Lower lobe of right lung (tissue), 2 donors: Measurements from ENCODE around the gene MINAR2. TPM values are rescaled to one million over a fixed set of nuclear protein-coding genes. Genes with fewer than 3 reads are reported as not detected.

Experiments
- ATAC-seq, 2 donors: fragments of 200-7000 bp; cut with Tn5 transposase; one replicate each; pipeline ENCODE4 v1.9.1; 2020 to 2022; ENCODE audit warnings: mild to moderate bottlenecking in 2 of 2, moderate library complexity in 2 of 2
- DNase-seq: peaks from one replicate; pipeline ENCODE4 v3.0.0-alpha.2; 2020
- H3K27ac ChIP-seq: fragments of 200-600 bp; one replicate; pipeline ENCODE4 v1.8.0; 2022
- H3K27me3 ChIP-seq: fragments of 200-600 bp; one replicate; pipeline ENCODE4 v1.8.0; 2022; ENCODE audit warnings: low read depth
- H3K36me3 ChIP-seq: fragments of 200-600 bp; one replicate; pipeline ENCODE4 v1.8.0; 2022; ENCODE audit warnings: mild to moderate bottlenecking
- H3K4me1 ChIP-seq: fragments of 200-600 bp; one replicate; pipeline ENCODE4 v1.8.0; 2022
- H3K4me3 ChIP-seq: fragments of 200-600 bp; one replicate; pipeline ENCODE4 v1.8.0; 2022; ENCODE audit warnings: mild to moderate bottlenecking
- H3K9me3 ChIP-seq: fragments of 200-600 bp; one replicate; pipeline ENCODE4 v1.8.0; 2022
- CTCF ChIP-seq: fragments of 200-600 bp; IDR thresholded peaks from one replicate; pipeline ENCODE4 v1.8.0; 2022; ENCODE audit warnings: antibody characterized with exemption, mild to moderate bottlenecking
- intact Hi-C: fragments of 100-400 bp; cut with DNase I; formaldehyde crosslinking; loops from one replicate; pipeline ENCODE4 v1.11.0; 2022
- total RNA-seq: library from RNA; stranded (reverse); fragmentation: NEBNext Ultra II Directional; extraction: Animal tissue kit (Norgen Biotek cat#: 25700); gene quantifications from one replicate; pipeline ENCODE4 v1.2.1, GENCODE V29; 2021
- donor health status: DM: no; HTN: yes; CAD: no; lungs with severe emphysema.

MINAR2 gene
- total RNA-seq, 1 donor from 2014 or later = not detected

DNA sequence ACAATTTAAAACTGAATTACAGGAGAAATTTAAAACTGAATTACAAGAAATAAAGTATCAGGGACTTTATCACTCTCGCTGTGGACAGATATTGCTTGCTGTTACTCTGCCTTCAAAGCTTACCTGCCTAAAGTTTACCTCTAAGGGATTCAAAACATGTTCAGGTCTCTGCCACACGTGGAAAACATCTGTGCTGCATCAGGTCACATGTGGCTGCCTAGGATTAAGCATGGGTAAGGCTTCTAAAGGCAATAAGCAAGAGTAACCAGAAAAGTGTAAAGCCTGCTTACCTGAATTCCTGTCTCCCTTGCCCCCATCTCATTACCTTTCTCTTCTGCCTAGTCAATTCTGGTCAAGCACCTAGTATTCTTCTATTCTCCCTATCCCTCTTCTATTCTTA is 18.9 kb downstream of the MINAR2 start:
- Histone ChIP-seq H3K27me3 (no peaks in the 10 kb centered on the region), H3K9me3 (no peaks in the 10 kb centered on the region), H3K4me3 (no peak overlapping the region), H3K27ac (no peak overlapping the region), H3K36me3 (no peaks in the 10 kb centered on the region), H3K4me1 (no peaks in the 10 kb centered on the region)
- intact Hi-C loops = no loop called here
- ATAC-seq (no peak), DNase-seq (no peak)
- no peak for TF ChIP-seq CTCF

- no peaks in the 10 kb centered on the region for H3K4me1 ChIP-seq
- no peak overlapping the region for H3K4me3 ChIP-seq
- TF ChIP-seq CTCF = peak; percentile 94
- H3K27ac ChIP-seq = no peak overlapping the region
- ATAC-seq (peak; percentile 86 to 93), DNase-seq (no peak)
- H3K27me3 ChIP-seq = no peaks in the 10 kb centered on the region
- H3K9me3 ChIP-seq = no peaks in the 10 kb centered on the region
- intact Hi-C loops = no loop called here
- H3K36me3 ChIP-seq = no peaks in the 10 kb centered on the region
Measured at GRCh38 chr5:129767927-129768380, 20.1 kb downstream of the MINAR2 start.

DNA sequence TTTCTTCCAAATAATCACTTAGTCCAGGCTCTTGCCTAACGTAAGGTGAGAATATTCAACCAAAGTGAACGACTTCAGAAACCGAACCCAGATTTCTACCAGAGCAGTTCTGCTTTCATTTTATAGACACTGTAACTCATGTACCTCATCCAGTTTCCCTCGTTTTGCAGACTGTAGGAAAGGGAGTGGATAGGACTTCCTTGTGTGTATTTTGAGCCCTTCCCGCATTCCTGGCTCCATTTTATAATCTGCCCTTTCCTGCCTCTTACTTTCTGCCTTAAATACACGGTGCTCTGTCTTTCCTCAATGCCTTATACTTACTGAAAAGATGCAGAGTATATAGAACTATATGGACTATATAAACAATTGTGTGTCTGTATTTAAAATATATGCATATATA is 20.8 kb downstream of the MINAR2 start:
- Histone ChIP-seq H3K9me3 (no peaks in the 10 kb centered on the region), H3K4me3 (no peak overlapping the region), H3K4me1 (no peaks in the 10 kb centered on the region), H3K27me3 (no peaks in the 10 kb centered on the region), H3K27ac (no peak overlapping the region), H3K36me3 (no peaks in the 10 kb centered on the region)
- DNase-seq (no peak), ATAC-seq (no peak)
- intact Hi-C loops = no loop called here
- no peak for TF ChIP-seq CTCF

DNA sequence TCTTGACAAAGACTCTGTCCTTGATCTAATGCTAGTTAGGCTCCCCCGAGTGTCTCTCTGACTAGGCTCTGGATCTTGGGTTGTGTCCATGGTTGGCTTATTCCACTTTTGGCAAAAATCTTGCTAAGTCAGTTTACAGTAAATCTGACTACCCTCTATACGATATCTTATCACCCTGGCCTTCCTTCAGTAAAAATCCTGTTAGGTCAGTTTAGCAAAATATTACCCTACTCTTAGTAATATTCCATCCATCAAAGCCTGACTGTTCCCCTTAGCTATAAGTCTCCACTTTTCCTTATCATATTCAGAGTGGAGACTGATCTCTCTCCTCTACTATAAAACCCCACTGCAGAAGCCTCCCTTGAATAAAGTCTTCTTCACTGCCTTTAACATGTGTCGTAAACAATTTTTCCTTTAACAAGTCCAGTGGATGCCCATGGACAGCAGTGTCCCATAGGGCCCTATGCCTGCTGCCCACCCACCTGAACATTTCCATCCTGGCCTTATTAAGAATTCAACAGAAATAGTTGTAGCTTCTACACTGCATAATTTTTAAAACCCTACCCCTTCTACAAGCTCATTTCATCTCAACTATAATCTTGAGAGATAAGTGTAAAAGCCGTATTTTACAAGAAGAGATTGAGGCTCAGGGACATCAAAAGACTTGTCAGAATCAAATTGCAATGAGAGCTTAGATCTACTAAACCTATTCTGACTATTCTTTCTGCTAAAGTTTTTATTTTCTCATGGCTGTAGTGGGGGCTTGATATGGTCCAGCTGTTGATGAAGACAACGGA is 22.3 kb downstream of the MINAR2 start:
- Histone ChIP-seq H3K4me1 (no peaks in the 10 kb centered on the region), H3K36me3 (no peaks in the 10 kb centered on the region), H3K27ac (no peak overlapping the region), H3K9me3 (no peaks in the 10 kb centered on the region), H3K27me3 (no peaks in the 10 kb centered on the region), H3K4me3 (no peak overlapping the region)
- TF ChIP-seq CTCF = no peak
- intact Hi-C loops = no loop called here
- no peak for ATAC-seq
- no peak for DNase-seq

GRCh38 chr5:129771058-129771838 is 23.4 kb downstream of the MINAR2 start:
- H3K27me3 ChIP-seq = no peaks in the 10 kb centered on the region
- peak; percentile 73 for TF ChIP-seq CTCF
- H3K36me3 ChIP-seq = no peaks in the 10 kb centered on the region
- no peaks in the 10 kb centered on the region for H3K9me3 ChIP-seq
- H3K27ac ChIP-seq = no peak overlapping the region
- DNase-seq (no peak), ATAC-seq (peak; percentile 73 to 80)
- H3K4me1 ChIP-seq = no peaks in the 10 kb centered on the region
- no peak overlapping the region for H3K4me3 ChIP-seq
- intact Hi-C loops = no loop called here
